AML-193 (cell line): ENCODE measurements around the gene TSC2.

Experiments
- DNase-seq, 2 experiments: peaks; one replicate each; lab custom pipeline; 2025; lab: John Stamatoyannopoulos, UW

The TSC2 gene

GRCh38 chr16:2070576-2071453, 23.0 kb downstream of the TSC2 start:
- DNase-seq, result no peak

GRCh38 chr16:2071454-2072202, 23.8 kb downstream of the TSC2 start:
- no peak for DNase-seq

DNA sequence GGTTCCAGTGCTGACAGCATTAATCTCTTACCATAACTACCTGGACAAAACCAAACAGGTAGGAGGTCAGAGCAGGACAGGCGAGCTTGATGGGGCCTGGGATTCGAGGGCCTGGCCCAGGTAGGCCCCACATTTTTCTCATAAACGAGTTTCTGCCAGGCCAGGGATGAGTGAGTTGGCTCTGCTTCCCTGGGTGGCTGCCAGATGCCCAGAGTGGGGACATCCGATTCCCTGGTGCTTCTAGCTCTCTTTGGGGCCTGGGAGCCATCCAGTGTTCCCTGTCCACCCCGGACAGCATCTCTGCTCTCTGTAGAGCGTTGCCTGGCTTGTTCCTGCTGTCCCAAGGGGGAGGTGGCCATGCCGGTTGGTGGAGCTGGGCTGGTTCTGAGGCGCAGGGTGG, 25.1 kb downstream of the TSC2 start:
- DNase-seq, result no peak

DNA sequence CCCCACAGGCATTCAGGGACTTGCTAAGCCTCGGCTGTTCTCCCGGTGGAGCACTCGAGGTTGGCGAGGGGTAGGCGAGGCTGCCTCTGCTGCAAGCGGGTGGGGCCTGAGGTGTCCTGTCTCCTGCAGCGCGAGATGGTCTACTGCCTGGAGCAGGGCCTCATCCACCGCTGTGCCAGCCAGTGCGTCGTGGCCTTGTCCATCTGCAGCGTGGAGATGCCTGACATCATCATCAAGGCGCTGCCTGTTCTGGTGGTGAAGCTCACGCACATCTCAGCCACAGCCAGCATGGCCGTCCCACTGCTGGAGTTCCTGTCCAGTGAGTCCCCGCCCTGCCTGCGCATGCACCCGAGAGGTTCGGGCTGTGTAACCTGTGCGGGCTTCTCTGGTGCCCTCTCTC, 26.3 kb downstream of the TSC2 start:
- no peak for DNase-seq

DNA sequence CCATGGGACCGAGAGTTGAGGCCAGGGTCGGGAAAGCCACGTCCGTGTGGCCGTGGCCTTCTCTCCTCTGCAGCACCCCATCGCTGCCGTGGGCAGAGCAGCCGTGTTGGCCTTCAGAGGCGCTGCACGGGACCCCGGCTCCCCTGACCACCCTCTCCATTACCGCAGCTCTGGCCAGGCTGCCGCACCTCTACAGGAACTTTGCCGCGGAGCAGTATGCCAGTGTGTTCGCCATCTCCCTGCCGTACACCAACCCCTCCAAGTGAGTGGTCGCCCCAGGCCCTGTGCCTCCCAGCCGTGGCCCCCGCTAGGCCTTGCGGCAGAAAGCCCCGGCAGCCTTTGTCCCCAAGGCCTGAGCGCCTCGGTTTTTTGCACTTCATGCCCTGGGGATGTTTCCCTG, 27.8 kb downstream of the TSC2 start:
- DNase-seq, result no peak

GRCh38 chr16:2076072-2076865, 28.5 kb downstream of the TSC2 start:
- no peak for DNase-seq

DNA sequence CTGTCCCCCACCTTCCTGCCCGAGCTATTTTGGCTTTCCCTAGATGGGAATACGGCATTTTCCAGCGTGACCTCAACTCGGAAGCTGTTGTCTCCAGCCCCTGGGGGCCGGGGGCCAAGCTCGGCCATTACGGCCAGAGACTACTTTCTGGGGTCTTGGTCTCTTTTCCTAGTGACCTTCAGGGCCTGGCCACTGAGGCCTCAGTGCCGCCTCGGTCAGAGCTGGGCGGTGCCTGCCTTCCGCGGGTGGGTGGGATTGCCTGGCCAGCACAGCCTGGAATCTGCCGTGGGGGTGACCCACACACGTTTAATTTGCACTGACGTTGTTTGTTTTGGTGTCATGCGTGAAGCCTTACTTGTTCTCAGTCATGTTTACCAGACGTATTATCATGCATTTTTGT, 29.2 kb downstream of the TSC2 start:
- DNase-seq, result no peak

DNA sequence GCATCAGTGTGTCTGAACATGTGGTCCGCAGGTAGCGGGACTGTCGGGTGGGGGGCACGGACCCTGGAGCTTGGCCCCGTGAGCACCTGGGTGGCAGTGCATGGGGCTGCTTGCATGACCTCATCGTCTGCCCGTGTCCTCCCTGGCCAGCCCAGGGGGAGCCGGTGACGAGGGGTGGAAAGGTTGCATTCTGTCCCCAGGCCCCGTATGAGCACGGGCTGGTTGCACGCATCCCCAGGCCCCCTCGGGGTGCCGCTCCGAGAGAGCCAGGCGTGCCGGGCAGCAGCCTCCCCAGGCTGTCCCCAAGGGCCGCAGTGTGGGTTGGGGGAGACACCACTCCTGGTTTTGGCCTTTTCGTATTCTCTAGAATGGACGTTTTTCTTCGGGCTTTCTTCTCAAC, 29.9 kb downstream of the TSC2 start:
- DNase-seq, result no peak

DNA sequence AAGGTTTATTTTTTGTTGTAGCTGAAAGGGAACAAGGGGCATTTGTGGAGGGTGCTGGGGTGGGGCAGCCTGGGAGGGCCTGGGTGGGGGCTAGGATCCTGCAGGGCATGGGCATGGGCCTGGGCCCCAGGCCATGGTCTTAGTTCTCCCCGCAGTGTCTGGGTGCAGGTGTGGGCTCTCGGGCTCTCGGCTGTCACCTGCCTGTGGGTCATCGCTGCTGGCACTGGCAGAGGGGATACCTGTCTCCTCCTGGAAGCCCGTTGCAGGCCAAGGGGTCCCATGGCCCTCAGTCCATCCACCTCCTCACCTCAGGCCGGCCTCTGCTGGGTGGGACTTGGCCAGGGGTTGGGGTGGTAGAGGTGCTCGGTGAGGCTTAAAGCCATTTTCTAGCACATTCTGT, 30.3 kb downstream of the TSC2 start:
- no peak for DNase-seq

DNA sequence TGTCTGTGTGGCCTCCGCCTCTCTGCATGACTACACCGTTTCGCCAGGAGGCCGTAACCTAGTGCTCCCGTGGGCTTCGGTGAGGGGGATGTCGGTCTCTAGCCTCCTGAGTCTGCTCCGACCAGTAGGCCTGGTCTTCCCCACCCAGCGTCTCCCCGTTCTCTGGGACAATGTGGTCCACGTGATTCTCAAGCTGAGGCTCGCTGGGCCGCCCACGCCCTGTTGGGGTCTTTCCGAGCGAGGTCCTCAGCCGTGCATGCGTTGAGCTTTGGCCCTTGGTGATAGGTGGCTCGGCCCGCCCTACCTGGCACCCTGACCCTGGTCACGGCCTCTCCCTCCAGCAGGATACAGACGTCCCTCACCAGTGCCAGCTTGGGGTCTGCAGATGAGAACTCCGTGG, 30.9 kb downstream of the TSC2 start:
- DNase-seq, result no peak

- DNase-seq, result no peak
Observed at GRCh38 chr16:2079311-2079800, 31.6 kb downstream of the TSC2 start.

DNA sequence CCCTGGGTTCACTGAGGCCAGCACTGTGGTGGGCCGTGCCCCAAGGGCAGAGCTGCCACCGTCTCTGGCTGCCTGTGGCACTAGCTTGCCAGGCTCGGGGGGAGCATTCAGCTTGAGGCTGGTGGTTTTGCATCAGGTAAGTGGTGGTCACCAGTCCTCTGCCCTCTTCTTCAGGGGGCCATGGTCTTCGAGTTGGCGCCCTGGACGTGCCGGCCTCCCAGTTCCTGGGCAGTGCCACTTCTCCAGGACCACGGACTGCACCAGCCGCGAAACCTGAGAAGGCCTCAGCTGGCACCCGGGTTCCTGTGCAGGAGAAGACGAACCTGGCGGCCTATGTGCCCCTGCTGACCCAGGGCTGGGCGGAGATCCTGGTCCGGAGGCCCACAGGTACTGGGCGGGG, 32.2 kb downstream of the TSC2 start:
- DNase-seq, result no peak

DNA sequence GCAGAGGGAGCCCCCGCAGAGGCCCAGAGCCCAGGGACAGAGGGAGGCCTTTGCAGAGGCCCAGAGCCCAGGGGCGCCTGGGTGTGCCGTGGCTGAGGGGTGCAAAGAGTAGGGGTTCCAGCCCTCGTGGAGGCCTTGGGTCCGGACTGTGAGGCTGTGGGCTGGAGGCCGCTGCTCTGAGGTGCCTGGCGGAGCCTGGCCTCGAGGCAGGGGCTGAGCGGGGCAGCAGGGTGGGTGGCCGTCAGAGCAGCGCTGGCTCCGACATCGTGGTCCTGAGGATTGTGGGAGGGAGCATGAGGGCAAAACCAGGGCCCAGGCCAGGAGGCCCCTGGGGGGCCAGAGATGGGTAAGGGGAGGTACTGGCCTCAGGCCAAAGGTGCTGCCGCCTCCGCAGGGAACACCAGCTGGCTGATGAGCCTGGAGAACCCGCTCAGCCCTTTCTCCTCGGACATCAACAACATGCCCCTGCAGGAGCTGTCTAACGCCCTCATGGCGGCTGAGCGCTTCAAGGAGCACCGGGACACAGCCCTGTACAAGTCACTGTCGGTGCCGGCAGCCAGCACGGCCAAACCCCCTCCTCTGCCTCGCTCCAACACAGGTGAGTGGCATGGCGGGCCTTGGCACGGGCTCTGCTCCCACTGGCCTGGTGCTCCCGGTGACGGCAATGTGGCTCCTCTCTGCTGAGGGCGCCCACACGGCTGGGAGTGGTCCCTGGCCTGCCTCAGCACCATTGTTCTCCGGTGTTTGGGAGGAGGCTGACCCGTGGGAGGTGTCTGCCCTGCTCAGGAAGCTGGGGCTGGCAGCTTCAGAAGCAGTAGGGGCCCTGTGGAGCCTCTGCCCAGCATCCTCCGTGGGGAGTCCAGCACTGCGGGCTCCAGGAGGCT, 33.7 kb downstream of the TSC2 start:
- no peak for DNase-seq

DNA sequence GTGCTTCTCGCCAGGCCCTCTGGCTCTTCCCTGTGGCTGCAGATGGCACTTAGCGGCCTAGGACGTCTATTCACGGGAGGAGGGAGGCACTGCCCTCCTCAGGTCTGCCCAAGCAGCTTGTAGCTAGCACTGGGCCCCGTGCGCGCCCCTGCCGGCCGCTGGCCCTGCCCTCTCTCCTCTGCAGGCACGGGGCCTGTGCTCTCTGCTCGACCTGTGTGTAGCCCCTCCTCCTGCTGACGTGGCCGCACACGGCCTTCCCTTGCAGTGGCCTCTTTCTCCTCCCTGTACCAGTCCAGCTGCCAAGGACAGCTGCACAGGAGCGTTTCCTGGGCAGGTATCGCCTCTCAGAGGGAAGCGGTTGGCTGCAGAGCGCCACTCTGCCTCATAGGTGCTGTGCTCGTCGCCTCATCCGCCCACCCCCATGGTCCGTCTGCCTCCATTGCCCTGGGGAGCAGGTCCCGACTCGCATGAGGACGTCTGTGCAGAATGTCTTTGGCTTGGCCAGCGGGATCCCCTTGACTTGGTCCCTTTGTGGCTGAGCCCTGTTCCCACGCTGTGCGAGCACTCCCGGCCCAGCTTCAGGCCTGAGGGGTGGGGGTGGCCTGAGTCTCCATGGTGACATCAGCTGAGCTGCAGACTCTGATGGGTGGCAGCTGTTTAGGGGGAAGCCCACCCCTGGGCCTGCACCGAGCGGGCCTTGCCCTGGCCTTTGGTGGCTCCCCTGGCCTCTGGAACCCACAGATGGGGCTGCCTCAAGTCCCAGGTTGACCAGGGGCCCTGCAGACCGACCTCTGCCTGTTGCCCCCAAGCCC, 34.6 kb downstream of the TSC2 start:
- no peak for DNase-seq

DNA sequence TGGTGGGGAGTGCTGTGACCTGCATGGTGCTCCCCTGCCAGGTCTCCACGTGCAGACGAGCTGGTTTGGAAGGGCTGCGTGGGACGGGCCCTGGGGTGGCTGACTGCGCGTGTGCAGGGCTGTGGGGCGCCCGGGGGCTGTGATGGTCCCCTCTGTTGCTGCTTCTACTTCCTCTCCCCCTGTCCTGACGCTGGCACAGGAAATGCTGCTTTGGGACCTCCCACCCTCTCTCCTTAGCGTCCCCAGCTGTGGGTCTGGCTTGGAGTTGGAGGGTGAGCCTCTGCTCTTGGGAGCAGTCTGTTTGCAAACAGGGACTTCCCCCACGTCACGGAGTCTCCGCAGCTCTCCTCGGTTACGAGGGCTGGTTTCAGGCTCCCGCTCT, 35.2 kb downstream of the TSC2 start:
- no peak for DNase-seq

DNA sequence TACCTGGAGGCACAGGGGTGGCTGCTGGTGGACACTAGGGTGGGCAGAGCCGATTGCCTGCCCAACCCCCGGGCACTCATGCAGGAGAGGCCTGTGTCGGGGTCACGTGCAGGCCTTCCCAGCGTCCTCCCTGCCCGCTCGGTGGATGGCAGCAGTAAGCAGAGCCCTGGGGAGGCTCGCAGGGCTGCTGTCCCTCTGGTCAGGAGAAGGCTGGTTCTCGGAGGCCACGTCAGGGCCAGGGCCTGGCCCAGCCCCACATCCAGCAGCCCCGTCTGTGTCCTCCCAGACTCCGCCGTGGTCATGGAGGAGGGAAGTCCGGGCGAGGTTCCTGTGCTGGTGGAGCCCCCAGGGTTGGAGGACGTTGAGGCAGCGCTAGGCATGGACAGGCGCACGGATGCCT, 35.6 kb downstream of the TSC2 start:
- no peak for DNase-seq

DNA sequence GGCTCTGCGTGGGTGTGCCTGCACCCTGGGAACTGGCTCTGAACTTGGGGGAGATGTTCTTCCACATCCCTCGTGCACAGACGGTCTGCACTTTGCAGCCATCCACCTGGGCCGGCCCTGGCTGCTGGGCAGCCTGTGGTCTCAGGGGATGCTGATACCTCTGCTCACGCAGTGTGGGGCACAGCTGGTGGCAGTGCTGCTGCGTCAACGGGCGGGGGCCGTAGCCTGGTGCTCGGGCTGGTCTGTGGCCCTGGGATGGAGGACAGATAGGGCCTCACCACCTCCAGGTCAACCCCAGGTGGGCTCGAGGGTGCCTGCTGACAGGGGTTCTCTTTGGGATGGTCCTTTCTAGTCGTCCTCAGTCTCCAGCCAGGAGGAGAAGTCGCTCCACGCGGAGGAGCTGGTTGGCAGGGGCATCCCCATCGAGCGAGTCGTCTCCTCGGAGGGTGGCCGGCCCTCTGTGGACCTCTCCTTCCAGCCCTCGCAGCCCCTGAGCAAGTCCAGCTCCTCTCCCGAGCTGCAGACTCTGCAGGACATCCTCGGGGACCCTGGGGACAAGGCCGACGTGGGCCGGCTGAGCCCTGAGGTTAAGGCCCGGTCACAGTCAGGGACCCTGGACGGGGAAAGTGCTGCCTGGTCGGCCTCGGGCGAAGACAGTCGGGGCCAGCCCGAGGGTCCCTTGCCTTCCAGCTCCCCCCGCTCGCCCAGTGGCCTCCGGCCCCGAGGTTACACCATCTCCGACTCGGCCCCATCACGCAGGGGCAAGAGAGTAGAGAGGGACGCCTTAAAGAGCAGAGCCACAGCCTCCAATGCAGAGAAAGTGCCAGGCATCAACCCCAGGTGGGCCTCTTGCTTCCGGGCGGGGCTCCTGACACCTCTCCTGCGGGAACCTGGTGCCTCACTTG, 36.3 kb downstream of the TSC2 start:
- no peak for DNase-seq

DNA sequence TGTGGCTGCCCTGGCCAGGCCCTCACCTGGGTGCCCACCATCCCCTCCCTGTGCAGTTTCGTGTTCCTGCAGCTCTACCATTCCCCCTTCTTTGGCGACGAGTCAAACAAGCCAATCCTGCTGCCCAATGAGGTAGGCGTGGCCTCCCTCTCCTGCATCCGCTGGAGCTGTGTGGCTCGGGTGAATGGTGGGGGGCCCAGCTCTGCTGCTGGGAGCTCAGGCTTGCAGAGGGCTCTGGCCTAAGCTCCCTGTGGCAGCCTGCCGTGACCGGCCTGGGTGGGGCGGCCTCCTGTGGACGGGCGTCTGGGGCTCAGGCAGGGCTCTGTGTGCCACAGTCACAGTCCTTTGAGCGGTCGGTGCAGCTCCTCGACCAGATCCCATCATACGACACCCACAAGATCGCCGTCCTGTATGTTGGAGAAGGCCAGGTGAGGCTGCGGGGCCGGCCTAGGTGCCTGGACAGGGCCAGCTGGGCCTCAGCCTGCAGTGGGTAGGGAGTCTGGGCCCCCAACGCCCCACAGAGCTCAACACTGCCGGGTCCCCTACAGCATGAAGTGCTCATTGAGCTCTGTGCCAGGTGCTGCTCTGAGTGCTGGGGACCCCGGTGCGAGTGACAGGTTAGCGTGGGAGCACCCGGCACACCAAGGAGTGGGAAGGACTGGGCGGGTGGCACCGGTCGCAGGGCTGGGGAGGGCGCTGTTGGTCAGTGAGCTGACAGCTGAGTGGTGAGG, 37.3 kb downstream of the TSC2 start:
- no peak for DNase-seq

GRCh38 chr16:2085669-2086068, 37.9 kb downstream of the TSC2 start:
- no peak for DNase-seq
